SK-N-SH treated with all-trans-retinoic acid at 6 μM for 48 hours (cell line): ENCODE measurements around the gene PRRG1.

Experiments used
- ATAC-seq: fragments of 200-7000 bp; cut with Tn5 transposase; 3 replicates; pipeline ENCODE4 v1.9.1; 2020; ENCODE audit warnings: mild to moderate bottlenecking, moderate library complexity
- ARNTL ChIP-seq: fragments of 450-650 bp; formaldehyde crosslinking; IDR thresholded peaks from 2 replicates; pipeline ENCODE4 v1.5.0; 2020; ENCODE audit warnings: low read depth, mild to moderate bottlenecking, moderate library complexity, borderline replicate concordance
- BACH2 ChIP-seq: fragments of 250-450 bp; sonication (Bioruptor Pico); IDR thresholded peaks from 2 replicates; pipeline ENCODE4 v1.9.0; 2021; ENCODE audit warnings: mild to moderate bottlenecking, borderline replicate concordance
- CSDC2 ChIP-seq: fragments of 250-450 bp; sonication (Bioruptor Pico); IDR thresholded peaks from 2 replicates; pipeline ENCODE4 v1.5.0; 2020; ENCODE audit warnings: mild to moderate bottlenecking, moderate library complexity
- ESRRG ChIP-seq: fragments of 250-450 bp; sonication (Bioruptor Pico); IDR thresholded peaks from 2 replicates; pipeline ENCODE4 v1.6.1; 2021; ENCODE audit warnings: mild to moderate bottlenecking
- GLIS3 ChIP-seq: fragments of 250-450 bp; sonication (Bioruptor Pico); IDR thresholded peaks from 2 replicates; pipeline ENCODE4 v1.5.0; 2020; ENCODE audit warnings: mild to moderate bottlenecking, moderate library complexity
- ISL1 ChIP-seq: fragments of 250-450 bp; sonication (Bioruptor Pico); IDR thresholded peaks from 2 replicates; pipeline ENCODE4 v2.1.2; 2022; ENCODE audit warnings: mild to moderate bottlenecking, moderate library complexity
- OSR1 ChIP-seq: fragments of 250-450 bp; sonication (Bioruptor Pico); IDR thresholded peaks from 2 replicates; pipeline ENCODE4 v1.8.0; 2022; ENCODE audit warnings: moderate library complexity, mild to moderate bottlenecking, inconsistent platforms
- PPARA ChIP-seq: fragments of 250-450 bp; sonication (Bioruptor Pico); IDR thresholded peaks from 2 replicates; pipeline ENCODE4 v1.5.0; 2020; ENCODE audit warnings: mild to moderate bottlenecking, borderline replicate concordance
- SNAI2 ChIP-seq: fragments of 250-450 bp; sonication (Bioruptor Pico); IDR thresholded peaks from 2 replicates; pipeline ENCODE4 v1.5.0; 2020; ENCODE audit warnings: mild to moderate bottlenecking, moderate library complexity
- TCF4 ChIP-seq: fragments of 250-450 bp; sonication (Bioruptor Pico); IDR thresholded peaks from 2 replicates; pipeline ENCODE4 v1.8.0; 2021; ENCODE audit warnings: mild to moderate bottlenecking, moderate library complexity, borderline replicate concordance
- TOX ChIP-seq: fragments of 250-450 bp; sonication (Bioruptor Pico); IDR thresholded peaks from 2 replicates; pipeline ENCODE4 v1.8.0; 2021; ENCODE audit warnings: mild to moderate bottlenecking, moderate library complexity, borderline replicate concordance
- ZFP3 ChIP-seq: fragments of 250-450 bp; sonication (Bioruptor Pico); IDR thresholded peaks from 2 replicates; pipeline ENCODE4 v1.5.0; 2020; ENCODE audit warnings: mild to moderate bottlenecking, moderate library complexity
- ZFP30 ChIP-seq: fragments of 450-650 bp; formaldehyde crosslinking; IDR thresholded peaks from 2 replicates; pipeline ENCODE4 v1.5.0; 2022; ENCODE audit warnings: mild to moderate bottlenecking, moderate library complexity
- ZNF70 ChIP-seq: fragments of 450-650 bp; formaldehyde crosslinking; IDR thresholded peaks from 2 replicates; pipeline ENCODE4 v1.5.0; 2020; ENCODE audit warnings: mild to moderate bottlenecking, moderate library complexity
- TF ChIP-seq, protein P1 (sequence below): fragments of 250-450 bp; sonication (Bioruptor Pico); IDR thresholded peaks from 2 replicates; pipeline ENCODE4 v1.5.1; 2021; ENCODE audit warnings: mild to moderate bottlenecking, moderate library complexity
- TF ChIP-seq, protein P2 (sequence below): fragments of 250-450 bp; sonication (Bioruptor Pico); IDR thresholded peaks from 2 replicates; pipeline ENCODE4 v1.5.1; 2020; ENCODE audit warnings: low read depth, mild to moderate bottlenecking, moderate library complexity
- TF ChIP-seq, protein P3 (sequence below): fragments of 250-450 bp; sonication (Bioruptor Pico); IDR thresholded peaks from 2 replicates; pipeline ENCODE4 v1.8.0; 2021; ENCODE audit warnings: low read depth, mild to moderate bottlenecking, moderate library complexity, borderline replicate concordance
- TF ChIP-seq, protein P4 (sequence below): fragments of 250-450 bp; sonication (Bioruptor Pico); IDR thresholded peaks from 2 replicates; pipeline ENCODE4 v1.5.0; 2020; ENCODE audit warnings: mild to moderate bottlenecking, moderate library complexity
- TF ChIP-seq, protein P5 (sequence below): fragments of 250-450 bp; sonication (Bioruptor Pico); IDR thresholded peaks from 2 replicates; pipeline ENCODE4 v1.8.0; 2020; ENCODE audit warnings: mild to moderate bottlenecking, moderate library complexity, borderline replicate concordance

The PRRG1 gene

DNA sequence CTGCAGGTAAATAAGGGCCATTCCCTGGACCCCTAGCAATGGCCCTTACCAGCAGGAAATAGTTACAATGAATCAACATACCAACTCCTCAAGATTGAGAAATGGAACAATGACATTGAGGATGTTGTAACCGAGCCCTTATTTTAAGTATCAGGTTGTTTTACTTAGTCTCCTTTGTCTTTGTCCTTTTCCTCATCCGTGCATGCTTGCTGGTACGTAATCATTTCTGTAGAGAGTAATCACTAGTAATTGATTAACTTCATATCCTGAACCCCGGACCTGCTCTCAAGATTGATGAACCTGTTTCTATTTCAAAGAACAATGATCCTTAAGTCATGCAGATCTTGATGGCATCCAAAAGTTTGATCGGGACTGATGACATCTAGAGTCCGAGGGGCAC lies 123.7 kb downstream of the PRRG1 start:
- TF ChIP-seq, protein P1, sequence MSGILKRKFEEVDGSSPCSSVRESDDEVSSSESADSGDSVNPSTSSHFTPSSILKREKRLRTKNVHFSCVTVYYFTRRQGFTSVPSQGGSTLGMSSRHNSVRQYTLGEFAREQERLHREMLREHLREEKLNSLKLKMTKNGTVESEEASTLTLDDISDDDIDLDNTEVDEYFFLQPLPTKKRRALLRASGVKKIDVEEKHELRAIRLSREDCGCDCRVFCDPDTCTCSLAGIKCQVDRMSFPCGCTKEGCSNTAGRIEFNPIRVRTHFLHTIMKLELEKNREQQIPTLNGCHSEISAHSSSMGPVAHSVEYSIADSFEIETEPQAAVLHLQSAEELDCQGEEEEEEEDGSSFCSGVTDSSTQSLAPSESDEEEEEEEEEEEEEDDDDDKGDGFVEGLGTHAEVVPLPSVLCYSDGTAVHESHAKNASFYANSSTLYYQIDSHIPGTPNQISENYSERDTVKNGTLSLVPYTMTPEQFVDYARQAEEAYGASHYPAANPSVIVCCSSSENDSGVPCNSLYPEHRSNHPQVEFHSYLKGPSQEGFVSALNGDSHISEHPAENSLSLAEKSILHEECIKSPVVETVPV (CRISPR knock-in tag) = no peak
- TF ChIP-seq ARNTL (CRISPR knock-in tag) (no peak), ESRRG (CRISPR knock-in tag) (no peak), ISL1 (CRISPR knock-in tag) (no peak), OSR1 (no peak), ZNF70 (no peak), CSDC2 (no peak), SNAI2 (no peak), BACH2 (CRISPR knock-in tag) (no peak), PPARA (CRISPR knock-in tag) (no peak), ZFP30 (CRISPR knock-in tag) (no peak), ZFP3 (CRISPR knock-in tag) (no peak), GLIS3 (no peak), TCF4 (CRISPR knock-in tag) (no peak), TOX (CRISPR knock-in tag) (no peak)
- TF ChIP-seq, protein P2, sequence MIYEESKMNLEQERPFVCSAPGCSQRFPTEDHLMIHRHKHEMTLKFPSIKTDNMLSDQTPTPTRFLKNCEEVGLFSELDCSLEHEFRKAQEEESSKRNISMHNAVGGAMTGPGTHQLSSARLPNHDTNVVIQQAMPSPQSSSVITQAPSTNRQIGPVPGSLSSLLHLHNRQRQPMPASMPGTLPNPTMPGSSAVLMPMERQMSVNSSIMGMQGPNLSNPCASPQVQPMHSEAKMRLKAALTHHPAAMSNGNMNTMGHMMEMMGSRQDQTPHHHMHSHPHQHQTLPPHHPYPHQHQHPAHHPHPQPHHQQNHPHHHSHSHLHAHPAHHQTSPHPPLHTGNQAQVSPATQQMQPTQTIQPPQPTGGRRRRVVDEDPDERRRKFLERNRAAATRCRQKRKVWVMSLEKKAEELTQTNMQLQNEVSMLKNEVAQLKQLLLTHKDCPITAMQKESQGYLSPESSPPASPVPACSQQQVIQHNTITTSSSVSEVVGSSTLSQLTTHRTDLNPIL (CRISPR knock-in tag) = no peak
- TF ChIP-seq, protein P3, sequence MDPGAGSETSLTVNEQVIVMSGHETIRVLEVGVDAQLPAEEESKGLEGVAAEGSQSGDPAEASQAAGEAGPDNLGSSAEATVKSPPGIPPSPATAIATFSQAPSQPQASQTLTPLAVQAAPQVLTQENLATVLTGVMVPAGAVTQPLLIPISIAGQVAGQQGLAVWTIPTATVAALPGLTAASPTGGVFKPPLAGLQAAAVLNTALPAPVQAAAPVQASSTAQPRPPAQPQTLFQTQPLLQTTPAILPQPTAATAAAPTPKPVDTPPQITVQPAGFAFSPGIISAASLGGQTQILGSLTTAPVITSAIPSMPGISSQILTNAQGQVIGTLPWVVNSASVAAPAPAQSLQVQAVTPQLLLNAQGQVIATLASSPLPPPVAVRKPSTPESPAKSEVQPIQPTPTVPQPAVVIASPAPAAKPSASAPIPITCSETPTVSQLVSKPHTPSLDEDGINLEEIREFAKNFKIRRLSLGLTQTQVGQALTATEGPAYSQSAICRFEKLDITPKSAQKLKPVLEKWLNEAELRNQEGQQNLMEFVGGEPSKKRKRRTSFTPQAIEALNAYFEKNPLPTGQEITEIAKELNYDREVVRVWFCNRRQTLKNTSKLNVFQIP (CRISPR knock-in tag) = no peak
- TF ChIP-seq, protein P4, sequence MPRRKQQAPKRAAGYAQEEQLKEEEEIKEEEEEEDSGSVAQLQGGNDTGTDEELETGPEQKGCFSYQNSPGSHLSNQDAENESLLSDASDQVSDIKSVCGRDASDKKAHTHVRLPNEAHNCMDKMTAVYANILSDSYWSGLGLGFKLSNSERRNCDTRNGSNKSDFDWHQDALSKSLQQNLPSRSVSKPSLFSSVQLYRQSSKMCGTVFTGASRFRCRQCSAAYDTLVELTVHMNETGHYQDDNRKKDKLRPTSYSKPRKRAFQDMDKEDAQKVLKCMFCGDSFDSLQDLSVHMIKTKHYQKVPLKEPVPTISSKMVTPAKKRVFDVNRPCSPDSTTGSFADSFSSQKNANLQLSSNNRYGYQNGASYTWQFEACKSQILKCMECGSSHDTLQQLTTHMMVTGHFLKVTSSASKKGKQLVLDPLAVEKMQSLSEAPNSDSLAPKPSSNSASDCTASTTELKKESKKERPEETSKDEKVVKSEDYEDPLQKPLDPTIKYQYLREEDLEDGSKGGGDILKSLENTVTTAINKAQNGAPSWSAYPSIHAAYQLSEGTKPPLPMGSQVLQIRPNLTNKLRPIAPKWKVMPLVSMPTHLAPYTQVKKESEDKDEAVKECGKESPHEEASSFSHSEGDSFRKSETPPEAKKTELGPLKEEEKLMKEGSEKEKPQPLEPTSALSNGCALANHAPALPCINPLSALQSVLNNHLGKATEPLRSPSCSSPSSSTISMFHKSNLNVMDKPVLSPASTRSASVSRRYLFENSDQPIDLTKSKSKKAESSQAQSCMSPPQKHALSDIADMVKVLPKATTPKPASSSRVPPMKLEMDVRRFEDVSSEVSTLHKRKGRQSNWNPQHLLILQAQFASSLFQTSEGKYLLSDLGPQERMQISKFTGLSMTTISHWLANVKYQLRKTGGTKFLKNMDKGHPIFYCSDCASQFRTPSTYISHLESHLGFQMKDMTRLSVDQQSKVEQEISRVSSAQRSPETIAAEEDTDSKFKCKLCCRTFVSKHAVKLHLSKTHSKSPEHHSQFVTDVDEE (CRISPR knock-in tag) = no peak
- TF ChIP-seq, protein P5, sequence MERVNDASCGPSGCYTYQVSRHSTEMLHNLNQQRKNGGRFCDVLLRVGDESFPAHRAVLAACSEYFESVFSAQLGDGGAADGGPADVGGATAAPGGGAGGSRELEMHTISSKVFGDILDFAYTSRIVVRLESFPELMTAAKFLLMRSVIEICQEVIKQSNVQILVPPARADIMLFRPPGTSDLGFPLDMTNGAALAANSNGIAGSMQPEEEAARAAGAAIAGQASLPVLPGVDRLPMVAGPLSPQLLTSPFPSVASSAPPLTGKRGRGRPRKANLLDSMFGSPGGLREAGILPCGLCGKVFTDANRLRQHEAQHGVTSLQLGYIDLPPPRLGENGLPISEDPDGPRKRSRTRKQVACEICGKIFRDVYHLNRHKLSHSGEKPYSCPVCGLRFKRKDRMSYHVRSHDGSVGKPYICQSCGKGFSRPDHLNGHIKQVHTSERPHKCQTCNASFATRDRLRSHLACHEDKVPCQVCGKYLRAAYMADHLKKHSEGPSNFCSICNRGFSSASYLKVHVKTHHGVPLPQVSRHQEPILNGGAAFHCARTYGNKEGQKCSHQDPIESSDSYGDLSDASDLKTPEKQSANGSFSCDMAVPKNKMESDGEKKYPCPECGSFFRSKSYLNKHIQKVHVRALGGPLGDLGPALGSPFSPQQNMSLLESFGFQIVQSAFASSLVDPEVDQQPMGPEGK = no peak

DNA sequence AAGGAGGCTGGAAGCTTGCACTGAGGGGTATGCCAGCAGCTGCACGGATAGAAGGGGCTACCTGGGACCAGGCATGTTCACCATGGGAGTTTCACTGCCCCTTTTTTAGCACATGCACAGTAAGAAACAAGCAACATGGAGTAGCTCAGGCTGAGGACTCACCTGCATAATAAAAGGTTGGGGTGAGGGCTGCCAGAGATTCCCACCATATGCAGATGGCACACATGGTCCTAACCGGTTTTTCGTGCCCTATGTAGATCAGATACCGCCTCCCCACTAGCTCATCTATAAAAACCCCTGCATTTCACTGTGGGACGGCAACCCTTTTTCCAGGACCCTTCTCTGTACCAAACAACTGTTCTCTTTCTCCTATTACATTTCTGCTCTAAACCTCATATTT lies 125.3 kb downstream of the PRRG1 start:
- no peak for ATAC-seq
- TF ChIP-seq PPARA (CRISPR knock-in tag) (no peak), ZNF70 (no peak), ZFP30 (CRISPR knock-in tag) (no peak), TCF4 (CRISPR knock-in tag) (no peak)
- TF ChIP-seq, protein P5 = no peak
- TF ChIP-seq, protein P2 (CRISPR knock-in tag) = no peak

More for the DNA sequence above, 123.7 kb downstream of the PRRG1 start:
- ATAC-seq = no peak
